Common myeloid progenitor, CD34-positive (primary cell): ENCODE data around the gene MED15.

Source experiments
- CTCF ChIA-PET: fragments of 350-600 bp; sonication (Branson Sonifier 250); formaldehyde crosslinking; loops from one replicate; lab custom pipeline; 2021; ENCODE audit warnings: antibody characterized with exemption; lab: Charles Lee
- POLR2A ChIA-PET: fragments of 350-600 bp; sonication (Branson Sonifier 250); formaldehyde crosslinking; loops from one replicate; lab custom pipeline; 2021; ENCODE audit warnings: antibody characterized with exemption; lab: Charles Lee
- DNase-seq, 3 donors: peaks; one replicate each; pipeline versions ENCODE4 v3.0.0 to v3.0.0-alpha.2; 2013
- H3K27ac ChIP-seq, 2 experiments: 1 replicate in 1 of 2; 2 replicates in 1 of 2; pipeline ENCODE4 v1.7.0; 2013; ENCODE audit warnings: inconsistent platforms in 2 of 2, low read length in 2 of 2, mild to moderate bottlenecking in 2 of 2, low read depth in 1 of 2, moderate library complexity in 1 of 2; ENCODE audit not compliant: severe bottlenecking in 2 of 2, insufficient read depth in 1 of 2, poor library complexity in 1 of 2
- H3K27me3 ChIP-seq, 5 experiments: replicated peaks in 2 of 5; 1 replicate in 3 of 5; 2 replicates in 2 of 5; pipeline versions ENCODE4 v1.6.1 to v1.7.0; 2013; ENCODE audit warnings: low read length in 4 of 5, mild to moderate bottlenecking in 2 of 5, moderate library complexity in 2 of 5, inconsistent platforms in 1 of 5; ENCODE audit not compliant: insufficient read depth in 5 of 5, control insufficient read depth in 4 of 5
- H3K36me3 ChIP-seq, 4 experiments: 1 replicate in 2 of 4; 2 replicates in 2 of 4; pipeline versions ENCODE4 v1.6.1 to v1.7.0; 2013; ENCODE audit warnings: low read length in 3 of 4, control low read depth in 1 of 4, mild to moderate bottlenecking in 1 of 4; ENCODE audit not compliant: control insufficient read depth in 4 of 4, insufficient read depth in 4 of 4
- H3K4me1 ChIP-seq, 4 experiments: 1 replicate in 3 of 4; 2 replicates in 1 of 4; pipeline versions ENCODE4 v1.6.1 to v1.7.1; 2013; ENCODE audit warnings: low read length in 3 of 4, mild to moderate bottlenecking in 3 of 4, control low read depth in 1 of 4, inconsistent platforms in 1 of 4, moderate library complexity in 1 of 4; ENCODE audit not compliant: control insufficient read depth in 4 of 4, insufficient read depth in 4 of 4; ENCODE audit errors: control extremely low read depth in 1 of 4
- H3K4me3 ChIP-seq, 7 experiments: 1 replicate in 4 of 7; 2 replicates in 3 of 7; pipeline versions ENCODE4 v1.5.1 to v1.7.0; 2013; ENCODE audit warnings: mild to moderate bottlenecking in 7 of 7, low read length in 6 of 7, moderate library complexity in 6 of 7, inconsistent platforms in 2 of 7, low read depth in 2 of 7, control low read depth in 1 of 7; ENCODE audit not compliant: insufficient read depth in 4 of 7, control insufficient read depth in 1 of 7; ENCODE audit errors: extremely low read depth in 1 of 7
- H3K9me3 ChIP-seq, 5 experiments: 1 replicate in 4 of 5; 2 replicates in 1 of 5; pipeline versions ENCODE4 v1.6.1 to v1.7.1; 2013; ENCODE audit warnings: low read length in 4 of 5, mild to moderate bottlenecking in 2 of 5, inconsistent platforms in 1 of 5, low read depth in 1 of 5, moderate library complexity in 1 of 5; ENCODE audit not compliant: control insufficient read depth in 4 of 5, insufficient read depth in 2 of 5; ENCODE audit errors: control extremely low read depth in 1 of 5
- WGBS: methylation state at CpG from one replicate; pipeline ENCODE4 v1.1.5; 2013; ENCODE audit not compliant: insufficient coverage; 5-methylcytosine and 5-hydroxymethylcytosine counted together

MED15 gene

GRCh38 chr22:20525048-20525447, 17.6 kb downstream of the MED15 start:
- ChIA-PET CTCF (interaction anchor here (0.6 kb wide), 1 partner anchor 17 kb away, joined by 3 read pairs; no protein-coding TSS in a partner anchor), POLR2A (no interaction called here)
- H3K36me3 ChIP-seq = peaks cover 10 to 49% (median 23%) of the 10 kb centered on the region in 4 experiments
- H3K27me3 ChIP-seq = no peaks in the 10 kb centered on the region
- no peak for DNase-seq
- H3K4me1 ChIP-seq = peaks cover 13 to 31% (median 28%) of the 10 kb centered on the region in 4 experiments
- no peak overlapping the region for H3K4me3 ChIP-seq
- WGBS = 96% methylated on average over 3 of the region's 7 CpGs
- no peak overlapping the region for H3K27ac ChIP-seq
- no peaks in the 10 kb centered on the region for H3K9me3 ChIP-seq

- no peak for DNase-seq
- no peak overlapping the region for H3K4me3 ChIP-seq
- ChIA-PET CTCF (no interaction called here), POLR2A (no interaction called here)
- H3K36me3 ChIP-seq = peaks cover 10 to 53% (median 21%) of the 10 kb centered on the region in 4 experiments
- H3K9me3 ChIP-seq = no peaks in the 10 kb centered on the region
- H3K4me1 ChIP-seq = peaks cover 13 to 41% (median 34%) of the 10 kb centered on the region in 4 experiments
- no peaks in the 10 kb centered on the region for H3K27me3 ChIP-seq
- 96% methylated on average over 4 of the region's 4 CpGs for whole genome bisulfite sequencing
- H3K27ac ChIP-seq = peak overlapping the region in 1 of 2 experiments; percentile 34
These were observed 18.9 kb downstream of the MED15 start for GRCh38 chr22:20526305-20526627.

- Histone ChIP-seq H3K4me1 (peaks cover 13 to 46% (median 39%) of the 10 kb centered on the region in 4 experiments), H3K27me3 (no peaks in the 10 kb centered on the region), H3K27ac (peak overlapping the region in 1 of 2 experiments; percentile 51), H3K36me3 (peaks cover 10 to 58% (median 21%) of the 10 kb centered on the region in 4 experiments), H3K9me3 (no peaks in the 10 kb centered on the region), H3K4me3 (no peak overlapping the region)
- ChIA-PET CTCF (interaction anchor here (1.2 to 1.6 kb wide), 2 partner anchors 16 to 42 kb away, joined by 3 to 4 read pairs; no protein-coding TSS in a partner anchor), POLR2A (no interaction called here)
- 99% methylated on average over 6 of the region's 6 CpGs for WGBS
- DNase-seq = no peak
These were observed 19.4 kb downstream of the MED15 start for GRCh38 chr22:20526628-20527355.

- Histone ChIP-seq H3K4me3 (no peak overlapping the region), H3K9me3 (no peaks in the 10 kb centered on the region), H3K27me3 (no peaks in the 10 kb centered on the region), H3K36me3 (peaks cover 12 to 61% (median 22%) of the 10 kb centered on the region in 4 experiments), H3K4me1 (peaks cover 6 to 48% (median 35%) of the 10 kb centered on the region in 4 experiments), H3K27ac (no peak overlapping the region)
- POLR2A ChIA-PET = no interaction called here
- 95% methylated on average over 6 of the region's 7 CpGs for WGBS
- no peak for DNase-seq
- CTCF ChIA-PET = interaction anchor here (1.2 to 1.6 kb wide), 3 partner anchors 10 to 40 kb away, joined by 3 to 4 read pairs (median 3); no protein-coding TSS in a partner anchor
These were observed 21.1 kb downstream of the MED15 start for GRCh38 chr22:20528405-20528978.

- no peak overlapping the region for H3K4me3 ChIP-seq
- peak overlapping the region in 1 of 2 experiments; percentile 38 for H3K27ac ChIP-seq
- POLR2A ChIA-PET = no interaction called here
- 91% methylated on average over 12 of the region's 15 CpGs for WGBS
- H3K4me1 ChIP-seq = peaks cover 0 to 40% (median 29%) of the 10 kb centered on the region in 4 experiments
- H3K9me3 ChIP-seq = no peaks in the 10 kb centered on the region
- no peak for DNase-seq
- peaks cover 13 to 68% (median 23%) of the 10 kb centered on the region in 4 experiments for H3K36me3 ChIP-seq
- H3K27me3 ChIP-seq = no peaks in the 10 kb centered on the region
- CTCF ChIA-PET = interaction anchor here (0.6 kb wide), 2 partner anchors 21 to 833 kb away, joined by 3 read pairs; no protein-coding TSS in a partner anchor
These were observed 23.2 kb downstream of the MED15 start for GRCh38 chr22:20530368-20531153.

GRCh38 chr22:20531154-20531403, 23.7 kb downstream of the MED15 start:
- H3K36me3 ChIP-seq = peaks cover 13 to 68% (median 22%) of the 10 kb centered on the region in 4 experiments
- no peak for DNase-seq
- WGBS = 13% methylated on average over 1 of the region's 1 CpG
- peak overlapping the region in 1 of 2 experiments; percentile 9 for H3K27ac ChIP-seq
- CTCF ChIA-PET = interaction anchor here (0.6 kb wide), 2 partner anchors 22 to 834 kb away, joined by 3 read pairs; no protein-coding TSS in a partner anchor
- POLR2A ChIA-PET = no interaction called here
- peaks cover 0 to 40% (median 29%) of the 10 kb centered on the region in 4 experiments for H3K4me1 ChIP-seq
- H3K9me3 ChIP-seq = no peaks in the 10 kb centered on the region
- no peaks in the 10 kb centered on the region for H3K27me3 ChIP-seq
- H3K4me3 ChIP-seq = no peak overlapping the region
